GM23338 (cell line): Measurements from ENCODE around the gene DGCR6L.
"Not testable (repeated sequence)": the region's sequence is repeated elsewhere in the genome, so short reads cannot be mapped to it uniquely, and the experiment has no call there.

Experiments
- CREB1 ChIP-seq: fragments of 250-450 bp; sonication (Bioruptor Pico); IDR thresholded peaks from 2 replicates; pipeline ENCODE4 v1.5.0; 2020; ENCODE audit warnings: low read depth, mild to moderate bottlenecking, moderate library complexity
- EZH2 ChIP-seq: fragments of 200-600 bp; sonication (generic); IDR thresholded peaks from one replicate; pipeline ENCODE4 v1.8.0; 2017; ENCODE audit warnings: antibody characterized with exemption, mild to moderate bottlenecking, low read depth; ENCODE audit not compliant: unreplicated experiment
- EZH2phosphoT487 ChIP-seq: fragments of 200-600 bp; sonication (generic); IDR thresholded peaks from one replicate; pipeline ENCODE4 v1.8.1; 2018; ENCODE audit warnings: antibody characterized with exemption; ENCODE audit not compliant: unreplicated experiment
- JUNB ChIP-seq: IDR thresholded peaks from one replicate; pipeline ENCODE4 v1.6.1; 2016; ENCODE audit warnings: antibody characterized with exemption; ENCODE audit not compliant: unreplicated experiment
- NANOG ChIP-seq: IDR thresholded peaks from 2 replicates; pipeline ENCODE4 v1.6.1; 2016; ENCODE audit warnings: antibody characterized with exemption, borderline replicate concordance
- POLR2AphosphoS5 ChIP-seq: IDR thresholded peaks from 2 replicates; pipeline ENCODE4 v1.6.1; 2016; ENCODE audit warnings: antibody characterized with exemption, low read depth
- REST ChIP-seq: IDR thresholded peaks from one replicate; pipeline ENCODE4 v1.6.1; 2018; ENCODE audit warnings: antibody characterized with exemption; ENCODE audit not compliant: unreplicated experiment
- STAT1 ChIP-seq: IDR thresholded peaks from one replicate; pipeline ENCODE4 v1.6.1; 2016; ENCODE audit warnings: antibody characterized with exemption; ENCODE audit not compliant: unreplicated experiment
- ZNF114 ChIP-seq: fragments of 250-450 bp; sonication (Bioruptor Pico); IDR thresholded peaks from 2 replicates; pipeline ENCODE4 v1.5.0; 2020; ENCODE audit warnings: mild to moderate bottlenecking, moderate library complexity
- TF ChIP-seq, protein P1 (sequence below), 2 experiments: fragments of 200-600 bp in 1 of 2; sonication (generic) in 1 of 2; conservative IDR thresholded peaks; 2 replicates each; pipeline versions ENCODE4 v1.5.1 to v1.6.1; 2016 to 2017; ENCODE audit warnings: antibody characterized with exemption in 2 of 2, low read depth in 2 of 2, mild to moderate bottlenecking in 2 of 2, moderate library complexity in 1 of 2
- TF ChIP-seq, protein P2 (sequence below): IDR thresholded peaks from 2 replicates; pipeline ENCODE4 v1.6.1; 2016; ENCODE audit warnings: antibody characterized with exemption
- TF ChIP-seq, protein P3 (sequence below): fragments of 250-450 bp; sonication (Bioruptor Pico); IDR thresholded peaks from 2 replicates; pipeline ENCODE4 v1.5.0; 2020; ENCODE audit warnings: mild to moderate bottlenecking, moderate library complexity

- TF ChIP-seq, protein P1, sequence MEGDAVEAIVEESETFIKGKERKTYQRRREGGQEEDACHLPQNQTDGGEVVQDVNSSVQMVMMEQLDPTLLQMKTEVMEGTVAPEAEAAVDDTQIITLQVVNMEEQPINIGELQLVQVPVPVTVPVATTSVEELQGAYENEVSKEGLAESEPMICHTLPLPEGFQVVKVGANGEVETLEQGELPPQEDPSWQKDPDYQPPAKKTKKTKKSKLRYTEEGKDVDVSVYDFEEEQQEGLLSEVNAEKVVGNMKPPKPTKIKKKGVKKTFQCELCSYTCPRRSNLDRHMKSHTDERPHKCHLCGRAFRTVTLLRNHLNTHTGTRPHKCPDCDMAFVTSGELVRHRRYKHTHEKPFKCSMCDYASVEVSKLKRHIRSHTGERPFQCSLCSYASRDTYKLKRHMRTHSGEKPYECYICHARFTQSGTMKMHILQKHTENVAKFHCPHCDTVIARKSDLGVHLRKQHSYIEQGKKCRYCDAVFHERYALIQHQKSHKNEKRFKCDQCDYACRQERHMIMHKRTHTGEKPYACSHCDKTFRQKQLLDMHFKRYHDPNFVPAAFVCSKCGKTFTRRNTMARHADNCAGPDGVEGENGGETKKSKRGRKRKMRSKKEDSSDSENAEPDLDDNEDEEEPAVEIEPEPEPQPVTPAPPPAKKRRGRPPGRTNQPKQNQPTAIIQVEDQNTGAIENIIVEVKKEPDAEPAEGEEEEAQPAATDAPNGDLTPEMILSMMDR (conservative IDR thresholded peaks at IDR 0.05; ENCODE audit: low read depth in 2 of 2), result not testable (repeated sequence)
- not testable (repeated sequence) for TF ChIP-seq EZH2; NANOG; EZH2phosphoT487; POLR2AphosphoS5; STAT1; ZNF114 (CRISPR knock-in tag); JUNB; REST; CREB1
- TF ChIP-seq, protein P2, sequence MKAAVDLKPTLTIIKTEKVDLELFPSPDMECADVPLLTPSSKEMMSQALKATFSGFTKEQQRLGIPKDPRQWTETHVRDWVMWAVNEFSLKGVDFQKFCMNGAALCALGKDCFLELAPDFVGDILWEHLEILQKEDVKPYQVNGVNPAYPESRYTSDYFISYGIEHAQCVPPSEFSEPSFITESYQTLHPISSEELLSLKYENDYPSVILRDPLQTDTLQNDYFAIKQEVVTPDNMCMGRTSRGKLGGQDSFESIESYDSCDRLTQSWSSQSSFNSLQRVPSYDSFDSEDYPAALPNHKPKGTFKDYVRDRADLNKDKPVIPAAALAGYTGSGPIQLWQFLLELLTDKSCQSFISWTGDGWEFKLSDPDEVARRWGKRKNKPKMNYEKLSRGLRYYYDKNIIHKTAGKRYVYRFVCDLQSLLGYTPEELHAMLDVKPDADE, result not testable (repeated sequence)
- TF ChIP-seq, protein P3, sequence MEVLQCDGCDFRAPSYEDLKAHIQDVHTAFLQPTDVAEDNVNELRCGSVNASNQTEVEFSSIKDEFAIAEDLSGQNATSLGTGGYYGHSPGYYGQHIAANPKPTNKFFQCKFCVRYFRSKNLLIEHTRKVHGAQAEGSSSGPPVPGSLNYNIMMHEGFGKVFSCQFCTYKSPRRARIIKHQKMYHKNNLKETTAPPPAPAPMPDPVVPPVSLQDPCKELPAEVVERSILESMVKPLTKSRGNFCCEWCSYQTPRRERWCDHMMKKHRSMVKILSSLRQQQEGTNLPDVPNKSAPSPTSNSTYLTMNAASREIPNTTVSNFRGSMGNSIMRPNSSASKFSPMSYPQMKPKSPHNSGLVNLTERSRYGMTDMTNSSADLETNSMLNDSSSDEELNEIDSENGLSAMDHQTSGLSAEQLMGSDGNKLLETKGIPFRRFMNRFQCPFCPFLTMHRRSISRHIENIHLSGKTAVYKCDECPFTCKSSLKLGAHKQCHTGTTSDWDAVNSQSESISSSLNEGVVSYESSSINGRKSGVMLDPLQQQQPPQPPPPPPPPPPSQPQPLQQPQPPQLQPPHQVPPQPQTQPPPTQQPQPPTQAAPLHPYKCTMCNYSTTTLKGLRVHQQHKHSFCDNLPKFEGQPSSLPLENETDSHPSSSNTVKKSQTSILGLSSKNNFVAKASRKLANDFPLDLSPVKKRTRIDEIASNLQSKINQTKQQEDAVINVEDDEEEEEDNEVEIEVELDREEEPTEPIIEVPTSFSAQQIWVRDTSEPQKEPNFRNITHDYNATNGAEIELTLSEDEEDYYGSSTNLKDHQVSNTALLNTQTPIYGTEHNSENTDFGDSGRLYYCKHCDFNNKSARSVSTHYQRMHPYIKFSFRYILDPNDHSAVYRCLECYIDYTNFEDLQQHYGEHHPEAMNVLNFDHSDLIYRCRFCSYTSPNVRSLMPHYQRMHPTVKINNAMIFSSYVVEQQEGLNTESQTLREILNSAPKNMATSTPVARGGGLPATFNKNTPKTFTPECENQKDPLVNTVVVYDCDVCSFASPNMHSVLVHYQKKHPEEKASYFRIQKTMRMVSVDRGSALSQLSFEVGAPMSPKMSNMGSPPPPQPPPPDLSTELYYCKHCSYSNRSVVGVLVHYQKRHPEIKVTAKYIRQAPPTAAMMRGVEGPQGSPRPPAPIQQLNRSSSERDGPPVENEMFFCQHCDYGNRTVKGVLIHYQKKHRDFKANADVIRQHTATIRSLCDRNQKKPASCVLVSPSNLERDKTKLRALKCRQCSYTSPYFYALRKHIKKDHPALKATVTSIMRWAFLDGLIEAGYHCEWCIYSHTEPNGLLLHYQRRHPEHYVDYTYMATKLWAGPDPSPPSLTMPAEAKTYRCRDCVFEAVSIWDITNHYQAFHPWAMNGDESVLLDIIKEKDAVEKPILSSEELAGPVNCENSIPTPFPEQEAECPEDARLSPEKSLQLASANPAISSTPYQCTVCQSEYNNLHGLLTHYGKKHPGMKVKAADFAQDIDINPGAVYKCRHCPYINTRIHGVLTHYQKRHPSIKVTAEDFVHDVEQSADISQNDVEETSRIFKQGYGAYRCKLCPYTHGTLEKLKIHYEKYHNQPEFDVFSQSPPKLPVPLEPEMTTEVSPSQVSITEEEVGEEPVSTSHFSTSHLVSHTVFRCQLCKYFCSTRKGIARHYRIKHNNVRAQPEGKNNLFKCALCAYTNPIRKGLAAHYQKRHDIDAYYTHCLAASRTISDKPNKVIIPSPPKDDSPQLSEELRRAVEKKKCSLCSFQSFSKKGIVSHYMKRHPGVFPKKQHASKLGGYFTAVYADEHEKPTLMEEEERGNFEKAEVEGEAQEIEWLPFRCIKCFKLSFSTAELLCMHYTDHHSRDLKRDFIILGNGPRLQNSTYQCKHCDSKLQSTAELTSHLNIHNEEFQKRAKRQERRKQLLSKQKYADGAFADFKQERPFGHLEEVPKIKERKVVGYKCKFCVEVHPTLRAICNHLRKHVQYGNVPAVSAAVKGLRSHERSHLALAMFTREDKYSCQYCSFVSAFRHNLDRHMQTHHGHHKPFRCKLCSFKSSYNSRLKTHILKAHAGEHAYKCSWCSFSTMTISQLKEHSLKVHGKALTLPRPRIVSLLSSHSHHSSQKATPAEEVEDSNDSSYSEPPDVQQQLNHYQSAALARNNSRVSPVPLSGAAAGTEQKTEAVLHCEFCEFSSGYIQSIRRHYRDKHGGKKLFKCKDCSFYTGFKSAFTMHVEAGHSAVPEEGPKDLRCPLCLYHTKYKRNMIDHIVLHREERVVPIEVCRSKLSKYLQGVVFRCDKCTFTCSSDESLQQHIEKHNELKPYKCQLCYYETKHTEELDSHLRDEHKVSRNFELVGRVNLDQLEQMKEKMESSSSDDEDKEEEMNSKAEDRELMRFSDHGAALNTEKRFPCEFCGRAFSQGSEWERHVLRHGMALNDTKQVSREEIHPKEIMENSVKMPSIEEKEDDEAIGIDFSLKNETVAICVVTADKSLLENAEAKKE (CRISPR knock-in tag), result not testable (repeated sequence)
Observed at GRCh38 chr22:20311249-20312062, 8.4 kb downstream of the DGCR6L start.
